NCI-H1092 treated with DMSO at 0.1 percent for 48 hours (cell line): ENCODE data around the gene HMCN2.
A peak's percentile ranks its signal among the peaks of the same experiment; 100 is the strongest.
"Not testable (repeated sequence)": the region's sequence is repeated elsewhere in the genome, so short reads cannot be mapped to it uniquely, and the experiment has no call there.

Source experiments
- DNase-seq: peaks from one replicate; lab custom pipeline; 2025; lab: John Stamatoyannopoulos, UW

HMCN2 gene

DNA sequence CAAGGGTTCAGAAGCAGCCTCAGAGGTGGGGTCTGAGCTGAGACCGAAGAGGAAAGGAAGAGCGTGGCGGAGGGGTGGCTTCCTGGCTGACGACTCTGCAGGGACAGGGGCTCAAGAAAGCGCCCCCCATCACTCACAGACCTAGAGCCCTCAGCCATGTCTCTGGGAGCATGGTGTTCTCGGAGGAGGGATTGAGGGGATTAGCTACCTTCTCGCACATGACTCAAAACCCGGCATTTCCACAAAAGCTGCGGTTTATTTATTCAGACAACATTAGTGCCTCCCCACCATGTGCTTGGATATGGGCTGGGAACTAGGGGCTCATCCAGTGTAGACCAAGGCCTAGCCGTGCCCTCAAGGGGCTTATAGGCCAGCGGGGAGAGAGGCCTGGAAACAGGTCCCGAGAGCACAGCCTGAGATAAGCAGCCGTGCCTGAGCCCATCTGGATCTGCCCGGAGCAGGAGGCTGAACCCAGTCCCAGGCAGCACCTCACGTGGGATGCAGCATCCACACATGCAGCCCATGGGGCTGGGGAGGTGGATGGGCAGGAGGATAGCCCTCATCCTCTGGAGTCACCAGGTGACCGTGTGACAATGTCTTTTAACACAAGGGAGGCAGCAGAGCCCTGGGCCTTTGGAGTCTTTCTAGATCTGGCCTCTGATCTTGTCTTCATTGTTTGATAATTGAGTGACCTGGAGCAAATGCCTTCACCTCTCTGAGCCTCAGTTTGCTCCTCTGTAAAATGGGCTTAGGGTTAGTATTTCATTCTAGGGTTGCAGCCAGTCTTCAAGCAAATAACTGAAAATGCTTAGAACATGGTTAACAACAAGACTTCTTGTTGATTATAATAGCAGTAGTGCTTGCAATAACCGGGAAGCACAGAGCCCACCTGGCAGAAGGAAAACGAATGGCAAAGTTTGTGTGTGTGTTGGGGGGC, 878 bp upstream of the HMCN2 start:
- DNase-seq: no peak

GRCh38 chr9:130266236-130267098, 907 bp downstream of the HMCN2 start:
- no peak for DNase-seq

- no peak for DNase-seq
These were observed 2.4 kb downstream of the HMCN2 start for GRCh38 chr9:130267930-130268329.

DNA sequence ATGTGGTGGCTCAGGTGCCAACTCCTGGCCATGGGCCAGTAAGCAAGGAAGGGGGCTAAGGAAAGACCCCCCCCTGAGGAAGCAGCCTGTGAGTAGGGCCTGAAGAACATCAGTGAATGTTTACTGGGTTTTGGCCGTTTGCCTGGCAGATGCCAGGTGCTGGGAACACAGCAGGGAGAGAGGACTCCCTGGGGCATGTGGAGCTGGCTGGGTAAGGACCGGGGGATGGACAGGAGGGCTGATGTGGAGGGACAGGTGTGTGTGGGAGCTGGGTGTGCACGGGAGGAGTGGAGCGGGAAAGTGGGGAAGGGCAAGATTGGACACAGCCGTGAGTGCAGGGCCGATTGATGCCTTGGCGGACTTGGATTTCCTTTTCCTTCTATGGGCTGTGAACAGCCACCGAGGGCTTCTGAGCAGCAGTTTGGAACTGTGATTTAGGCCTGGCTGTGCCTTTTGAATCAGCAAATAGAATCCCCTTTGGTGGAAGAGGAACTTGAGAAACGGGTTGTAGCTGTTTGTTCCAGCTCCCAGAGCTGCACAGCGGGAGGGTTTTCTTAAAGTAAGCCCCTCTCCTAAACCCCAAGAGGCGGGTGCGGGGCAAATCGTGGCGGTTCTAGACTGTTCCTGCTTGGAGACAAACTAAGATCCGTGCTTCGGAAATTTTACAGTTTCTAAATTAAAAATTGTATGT, 3.1 kb downstream of the HMCN2 start:
- peak; percentile 91 for DNase-seq

GRCh38 chr9:130271473-130271872, 5.9 kb downstream of the HMCN2 start:
- no peak for DNase-seq

DNA sequence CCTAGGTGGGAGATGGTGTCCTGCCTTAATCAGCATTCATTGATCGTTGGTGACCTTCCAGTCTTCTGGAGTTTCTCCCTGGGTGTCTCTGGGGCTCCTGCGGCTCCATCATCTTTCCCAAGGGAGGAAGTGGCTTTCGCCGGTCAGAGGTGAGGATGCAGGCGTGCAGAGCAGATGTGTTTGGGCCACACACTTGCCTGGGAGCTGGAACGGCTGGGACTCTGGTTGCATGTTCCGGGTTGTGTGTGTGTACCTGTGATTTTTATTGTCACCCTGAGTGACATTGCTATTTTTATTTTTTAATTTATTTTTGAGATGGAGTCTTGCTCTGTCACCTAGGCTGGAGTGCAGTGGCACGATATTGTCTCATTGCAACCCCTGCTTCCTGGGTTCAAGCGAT, 9.6 kb downstream of the HMCN2 start:
- DNase-seq: no peak

GRCh38 chr9:130276121-130276520, 10.6 kb downstream of the HMCN2 start:
- no peak for DNase-seq

DNA sequence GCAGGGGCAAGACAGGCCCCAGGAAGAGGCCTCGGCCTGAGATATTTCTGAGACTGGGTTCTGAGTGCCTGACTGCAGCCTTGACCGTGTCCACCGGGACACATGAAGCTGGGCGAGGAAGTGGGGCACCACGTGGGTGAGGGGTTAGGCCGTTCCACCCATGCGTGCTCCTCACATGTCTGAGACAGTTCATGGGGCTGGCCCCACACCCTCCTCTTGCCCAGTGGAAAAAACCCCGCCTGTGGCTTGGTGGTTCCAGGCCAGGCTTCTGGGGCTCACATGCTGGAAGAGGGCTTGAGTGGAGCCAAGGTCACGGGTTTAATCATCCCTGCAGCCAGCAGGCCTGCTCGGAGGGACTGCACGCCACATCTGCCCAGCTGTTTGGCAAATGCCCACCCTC, 11.4 kb downstream of the HMCN2 start:
- no peak for DNase-seq

GRCh38 chr9:130277525-130277924, 12.0 kb downstream of the HMCN2 start:
- not testable (repeated sequence) for DNase-seq

- peak; percentile 25 for DNase-seq
These were observed 18.1 kb downstream of the HMCN2 start for GRCh38 chr9:130283539-130284248.

GRCh38 chr9:130284249-130284625, 18.7 kb downstream of the HMCN2 start:
- DNase-seq: no peak

- no peak for DNase-seq
These were observed 19.1 kb downstream of the HMCN2 start for GRCh38 chr9:130284690-130285089.

DNA sequence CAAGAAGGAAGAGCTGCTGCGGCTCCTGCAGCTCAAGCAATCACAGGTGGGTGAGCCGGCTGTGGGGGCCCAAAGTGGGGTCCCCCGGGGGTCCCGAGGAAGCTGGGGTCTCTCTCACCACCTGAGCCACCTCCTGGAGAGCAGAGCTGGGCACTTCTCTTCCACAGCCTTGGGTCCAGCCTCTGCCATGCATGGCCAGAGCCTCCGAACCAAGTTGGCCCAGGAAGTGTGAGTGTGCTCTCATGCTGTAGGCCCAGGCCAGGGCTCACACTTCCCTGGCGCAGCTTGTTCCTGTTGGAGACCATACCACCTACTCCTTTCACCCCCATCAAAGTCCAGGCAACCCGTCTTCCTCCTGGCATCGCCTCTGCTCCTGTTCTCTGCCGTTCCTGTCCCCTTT, 19.7 kb downstream of the HMCN2 start:
- DNase-seq: no peak

DNA sequence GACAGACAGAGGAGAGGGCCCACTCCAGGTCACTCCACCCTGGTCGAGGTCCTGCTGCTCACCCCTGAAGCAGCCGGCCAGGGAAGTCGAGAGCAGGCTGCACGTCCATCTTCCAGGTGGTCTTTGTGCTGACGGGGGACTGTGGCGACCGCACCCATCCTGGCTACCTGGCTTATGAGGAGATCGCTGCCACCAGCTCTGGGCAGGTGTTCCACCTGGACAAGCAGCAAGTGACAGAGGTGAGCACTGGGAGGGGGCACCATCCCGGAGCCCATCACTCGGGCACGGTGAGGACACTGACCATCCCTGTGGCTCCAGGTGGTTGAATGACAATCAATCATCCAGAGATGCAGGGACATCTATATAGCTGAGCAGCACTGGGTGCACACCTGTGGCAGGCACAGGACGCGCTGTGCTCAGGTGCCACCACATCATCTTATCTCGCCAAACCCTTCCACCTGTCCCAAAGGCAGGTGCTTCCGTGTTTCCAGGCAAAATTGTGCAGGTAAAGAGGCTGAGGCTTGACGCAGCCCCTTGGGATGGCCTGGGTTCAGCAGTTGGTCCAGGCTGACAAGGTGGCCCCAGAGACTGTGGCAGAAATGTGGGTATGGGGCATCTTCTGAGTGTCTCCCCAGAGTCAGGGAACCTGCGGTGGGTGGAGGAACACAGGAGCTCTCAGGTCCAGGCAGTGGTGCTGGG, 20.7 kb downstream of the HMCN2 start:
- no peak for DNase-seq

DNA sequence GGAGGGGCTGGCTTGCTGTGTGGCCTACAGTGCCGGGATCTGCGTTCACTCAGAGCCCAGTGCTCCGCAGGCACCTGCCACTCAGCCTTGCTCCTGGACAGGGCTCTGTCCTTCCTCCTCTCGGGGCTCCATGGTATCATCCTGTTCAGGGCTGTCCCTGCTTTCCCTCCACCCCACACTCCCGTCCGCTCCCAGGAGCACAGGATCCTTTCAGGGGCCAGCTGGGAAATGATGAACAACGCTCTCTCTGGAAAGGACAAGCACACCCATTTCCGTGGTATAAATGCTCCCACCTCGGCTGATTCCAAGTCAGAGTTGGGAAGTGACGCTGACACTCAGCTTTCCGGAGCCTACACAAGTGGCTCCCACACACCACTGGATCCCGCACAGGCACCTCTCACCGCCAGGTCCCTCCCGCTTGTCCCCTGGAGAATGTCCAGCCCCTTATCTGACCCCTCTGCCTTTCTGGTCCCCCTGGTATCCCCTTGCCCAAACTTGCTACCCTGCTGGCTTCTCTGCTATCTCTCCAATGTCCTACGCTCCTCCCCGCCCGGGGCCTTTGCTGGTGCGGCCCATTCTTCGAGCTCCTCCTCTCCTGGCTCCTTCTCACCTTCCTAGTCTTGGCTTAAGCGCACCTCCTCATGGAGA, 21.3 kb downstream of the HMCN2 start:
- DNase-seq: no peak

GRCh38 chr9:130287736-130288135, 22.2 kb downstream of the HMCN2 start:
- DNase-seq: peak; percentile 95

DNA sequence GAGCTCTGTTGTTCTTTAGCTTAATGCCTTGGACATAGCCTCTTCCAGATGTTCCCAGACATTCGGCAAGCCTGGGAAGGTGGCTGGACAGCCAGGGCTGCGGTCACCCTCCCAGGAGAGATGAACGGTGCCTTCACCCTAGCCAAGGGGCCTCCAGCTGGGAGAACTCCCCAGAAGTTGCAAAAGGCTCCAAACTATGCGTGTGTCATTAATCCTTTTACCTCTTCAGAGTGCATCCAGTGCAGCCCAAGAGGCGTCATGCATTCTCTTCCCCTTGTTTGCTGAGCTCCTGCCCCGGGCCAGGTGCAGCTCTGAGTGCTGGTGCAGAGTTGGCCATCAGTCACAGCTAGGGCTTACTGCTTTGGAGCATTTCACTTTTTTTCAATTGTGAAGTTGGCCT, 22.8 kb downstream of the HMCN2 start:
- peak; percentile 12 for DNase-seq

DNA sequence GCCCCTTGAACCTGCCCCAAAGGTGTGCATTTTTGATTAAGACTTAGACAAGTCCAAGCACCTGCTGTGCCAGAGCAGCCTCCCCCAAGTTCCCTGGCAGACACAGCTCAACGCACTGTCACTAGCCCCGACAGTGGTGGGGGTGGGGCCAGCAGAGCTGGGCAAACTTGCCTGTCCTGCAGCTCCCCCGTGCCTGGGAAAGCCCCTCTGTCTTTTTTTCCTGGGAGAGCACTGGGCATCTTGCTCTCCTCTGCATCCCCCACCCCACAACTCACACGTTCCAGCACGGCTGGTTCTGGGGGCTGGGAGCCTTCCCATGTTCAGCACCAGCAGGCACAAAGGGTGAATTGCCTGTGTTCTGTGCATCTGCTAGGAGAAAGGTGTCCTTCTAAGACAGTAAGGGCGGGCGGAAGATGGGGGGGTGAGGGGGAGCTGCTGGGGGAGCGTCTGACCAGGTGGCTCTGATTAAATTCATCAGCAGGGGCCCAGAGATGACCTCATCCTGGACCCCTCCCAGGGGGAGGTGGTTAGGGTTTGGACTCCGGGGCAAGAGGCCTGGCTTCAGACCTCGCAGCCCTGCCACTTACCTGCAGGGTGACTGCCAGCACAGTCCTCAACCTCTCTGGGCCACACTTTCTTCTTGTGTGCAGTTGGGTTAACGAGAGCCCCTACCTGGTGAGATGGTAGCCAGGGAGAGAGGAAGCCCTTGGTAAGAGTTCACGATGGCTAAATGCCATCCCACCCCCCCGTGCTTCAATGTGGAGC, 23.5 kb downstream of the HMCN2 start:
- DNase-seq: no peak

GRCh38 chr9:130289711-130290241, 24.2 kb downstream of the HMCN2 start:
- peak; percentile 4 for DNase-seq
